SU-DHL-6 (cell line): Measurements from ENCODE around the gene MEGF6.

ENCODE experiments used
- CTCF ChIP-seq: fragments of 200-600 bp; sonication (generic); IDR thresholded peaks from one replicate; pipeline ENCODE4 v1.5.1; 2017; ENCODE audit warnings: antibody characterized with exemption, mild to moderate bottlenecking, low read length, moderate library complexity; ENCODE audit not compliant: insufficient read depth, poor library complexity, severe bottlenecking
- EZH2phosphoT487 ChIP-seq: fragments of 200-600 bp; sonication (generic), shearing (Covaris generic); conservative IDR thresholded peaks from 2 replicates; pipeline ENCODE4 v1.6.1; 2018; ENCODE audit warnings: mild to moderate bottlenecking, antibody characterized with exemption, low read length, moderate library complexity, mixed read lengths

GRCh38 chr1:3651026-3651929, 40.0 kb upstream of the MEGF6 start:
- TF ChIP-seq CTCF, result no peak
- TF ChIP-seq EZH2phosphoT487, result no peak
